ENCODE results near the gene SGTA.

DNA sequence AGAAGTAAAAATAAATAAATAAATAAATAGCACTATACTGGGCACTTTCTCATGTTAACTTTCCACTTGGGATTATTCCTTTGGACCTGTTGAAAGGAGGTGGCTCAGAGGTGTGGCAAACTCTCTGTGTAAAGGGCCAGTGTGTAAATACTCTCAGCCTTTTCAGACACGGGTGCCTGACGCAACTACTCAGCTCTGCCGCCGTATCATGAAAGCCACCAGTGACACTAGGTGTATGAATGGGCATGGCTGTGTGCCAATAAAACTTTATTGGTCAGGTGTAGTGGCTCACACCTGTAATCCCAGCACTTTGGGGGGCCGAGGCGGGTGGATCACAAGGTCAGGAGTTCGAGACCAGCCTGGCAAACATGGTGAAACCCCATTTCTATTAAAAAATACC lies 23.1 kb downstream of the SGTA start:
- TF ChIP-seq POLR2A (IDR thresholded peaks at IDR 0.05) (no peak), CTCF (IDR thresholded peaks at IDR 0.05) (no peak)
